Measurements from ENCODE around the gene CNPY1.
"Not testable (repeated sequence)": the region's sequence is repeated elsewhere in the genome, so short reads cannot be mapped to it uniquely, and the experiment has no call there.

CNPY1 gene

GRCh38 chr7:155577509-155577905 is 31.1 kb upstream of the CNPY1 start:
- no peak for DNase-seq

DNA sequence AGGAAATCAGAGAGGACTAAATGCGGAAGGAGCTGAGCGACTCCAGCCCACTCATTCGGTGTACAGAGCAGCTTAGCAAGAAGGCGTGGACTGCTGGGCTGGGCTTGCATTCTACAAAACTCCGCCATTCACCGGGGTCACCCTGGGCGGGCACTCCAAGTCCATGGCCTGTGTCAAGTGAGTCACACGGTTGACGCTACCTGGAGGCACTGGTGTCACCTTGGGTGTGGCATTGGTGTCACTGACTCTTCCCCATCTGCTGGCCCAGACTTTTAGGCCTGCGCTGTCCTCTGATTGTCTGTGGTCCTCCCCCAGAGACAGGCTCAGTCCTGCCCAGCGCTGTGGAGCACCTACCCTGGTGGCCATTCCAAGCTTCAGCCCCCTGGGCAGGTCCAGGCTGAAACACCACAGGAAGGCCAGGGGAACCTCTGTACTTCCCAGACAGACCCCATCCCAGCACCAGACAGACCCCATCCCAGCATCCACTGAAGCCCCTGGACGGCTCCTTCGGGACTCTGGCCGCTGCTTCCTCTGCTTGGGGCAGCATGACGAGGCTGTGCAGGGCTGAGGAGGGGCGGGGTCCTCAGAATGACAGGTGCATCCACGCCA is 30.6 kb upstream of the CNPY1 start:
- no peak for DNase-seq

DNA sequence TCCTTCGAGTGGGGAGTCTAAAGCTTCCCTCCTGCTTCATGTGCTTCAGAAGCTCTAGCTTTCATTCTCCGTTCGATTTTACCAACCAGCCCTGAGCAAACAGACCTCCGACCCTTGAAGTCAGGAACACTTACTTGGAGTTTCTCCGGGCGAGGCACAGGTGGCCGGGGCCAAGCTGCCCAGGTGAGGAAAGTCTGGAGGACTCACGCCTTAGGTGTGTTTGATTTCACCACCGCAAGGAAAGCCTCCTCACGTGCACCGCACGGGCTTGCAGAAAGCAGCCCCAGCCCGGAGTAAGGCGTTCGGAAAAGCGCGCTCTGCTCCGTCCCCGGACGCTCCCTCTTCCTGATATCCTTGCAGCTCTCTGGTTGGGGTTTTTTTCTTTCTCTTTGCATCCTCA is 30.1 kb upstream of the CNPY1 start:
- DNase-seq = no peak

- DNase-seq = no peak
Observed at GRCh38 chr7:155574556-155575290, 28.4 kb upstream of the CNPY1 start.

DNA sequence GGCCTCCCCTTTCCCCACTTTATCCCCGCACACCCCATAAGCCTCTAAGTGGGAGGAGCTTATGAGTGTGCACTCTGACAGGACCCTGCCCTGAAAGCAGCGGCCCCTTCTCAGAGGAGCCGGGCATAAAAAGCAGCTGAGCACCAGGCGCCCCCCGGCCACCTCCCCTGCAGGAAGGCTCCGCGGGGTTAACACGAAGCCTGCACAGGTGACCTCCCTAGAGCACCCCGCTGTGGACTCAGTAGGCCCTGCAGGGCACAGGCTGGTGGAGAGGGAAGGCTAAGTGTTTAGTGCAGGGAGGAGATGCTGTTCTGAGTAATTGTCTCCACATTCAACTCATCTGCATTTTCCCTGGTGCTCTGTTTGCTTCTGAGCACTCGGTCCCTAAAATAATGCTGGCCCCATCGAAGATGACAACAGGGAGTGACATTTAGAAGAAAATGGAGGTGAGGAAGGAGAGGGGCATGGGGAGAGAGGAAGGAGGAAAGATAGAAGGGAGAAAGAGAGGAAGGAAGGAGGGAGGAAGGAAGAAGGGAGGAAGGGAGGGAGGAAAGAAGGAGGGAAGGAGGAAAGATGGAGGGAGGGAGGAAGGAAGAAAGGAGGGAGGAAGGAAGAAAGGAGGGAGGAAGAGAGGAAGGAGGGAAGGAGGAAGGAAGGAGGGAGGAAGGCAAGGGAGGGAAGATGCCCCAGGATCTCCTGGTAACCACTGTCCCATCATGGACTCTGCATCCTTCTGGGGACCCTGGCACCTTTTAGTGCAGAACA is 25.4 kb upstream of the CNPY1 start:
- no peak for DNase-seq

DNA sequence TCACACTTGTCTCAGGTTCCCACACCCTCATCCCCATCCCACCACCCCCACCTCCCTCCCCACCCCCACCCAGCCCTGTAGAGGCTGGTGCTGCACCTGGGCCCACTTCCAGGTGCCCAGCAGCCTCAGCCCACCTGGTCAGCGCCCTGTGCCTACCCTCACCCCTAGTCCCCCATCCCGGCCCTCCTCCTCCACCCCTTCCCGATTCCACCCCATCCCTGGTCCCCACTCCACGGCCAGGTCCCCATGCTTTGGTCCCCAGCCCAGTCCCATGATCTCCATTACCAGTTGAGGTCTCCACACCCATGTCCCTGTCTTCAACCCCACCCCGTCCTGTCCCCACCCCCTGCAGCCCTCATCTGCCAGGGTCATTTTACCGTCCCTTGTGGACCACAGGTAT is 24.6 kb upstream of the CNPY1 start:
- DNase-seq = no peak

DNA sequence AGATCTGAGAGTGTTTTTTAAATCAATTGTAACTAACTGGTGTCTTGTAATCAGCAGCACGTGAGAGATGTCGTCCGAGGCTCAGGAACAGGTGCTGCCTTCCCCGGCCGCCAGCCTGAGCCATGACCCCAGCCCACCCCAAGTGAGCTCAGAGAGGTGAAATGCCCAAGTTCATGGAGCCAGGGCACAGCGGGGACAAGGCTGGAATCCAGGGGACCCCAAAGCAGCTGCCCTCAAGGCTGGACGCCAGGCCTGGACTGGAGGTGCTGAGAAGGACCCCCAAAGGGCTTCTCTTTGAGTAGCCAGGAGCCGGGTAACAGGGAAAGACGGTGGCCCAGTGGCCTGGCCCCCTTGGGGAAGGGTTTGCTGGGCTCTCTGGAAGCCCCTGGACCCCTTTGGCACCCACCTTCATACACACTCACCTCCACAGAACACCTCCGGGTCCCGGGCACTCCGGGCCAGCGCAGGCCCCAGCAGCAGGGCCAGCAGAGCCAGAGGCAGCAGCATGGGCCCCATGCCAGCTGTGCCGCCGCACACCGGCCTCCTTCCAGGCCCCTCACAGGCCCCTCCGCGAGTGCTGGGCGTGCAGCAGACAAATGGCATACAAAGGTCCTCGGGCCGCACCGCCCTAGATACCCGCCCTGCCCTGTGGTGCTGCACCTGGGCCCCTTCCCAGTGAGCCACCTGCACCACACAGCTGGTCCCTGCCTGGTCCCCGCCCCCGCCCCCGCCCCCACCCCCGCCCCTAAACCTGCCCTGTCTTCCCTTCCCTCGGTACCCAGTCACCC is 24.0 kb upstream of the CNPY1 start:
- no peak for DNase-seq

DNA sequence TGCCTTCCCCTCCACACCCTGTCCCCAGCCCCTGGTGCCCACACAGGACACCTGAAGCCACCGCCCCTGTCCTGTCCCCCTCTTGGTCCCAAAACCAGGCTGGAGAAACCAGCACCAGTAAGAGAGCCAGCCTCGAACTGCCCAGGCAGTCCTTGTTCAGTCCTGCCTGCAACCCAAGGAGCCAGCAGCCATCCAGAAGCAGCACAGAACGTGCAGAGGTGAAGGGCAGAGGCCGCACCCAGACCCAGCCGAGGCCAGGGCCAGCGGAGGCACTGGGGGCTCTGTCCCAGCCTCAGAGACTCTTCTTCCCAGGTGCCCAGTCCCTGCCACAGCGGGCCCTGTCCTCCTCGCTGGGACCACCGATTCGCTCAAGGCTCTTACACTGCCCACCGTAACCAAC is 23.3 kb upstream of the CNPY1 start:
- no peak for DNase-seq

DNA sequence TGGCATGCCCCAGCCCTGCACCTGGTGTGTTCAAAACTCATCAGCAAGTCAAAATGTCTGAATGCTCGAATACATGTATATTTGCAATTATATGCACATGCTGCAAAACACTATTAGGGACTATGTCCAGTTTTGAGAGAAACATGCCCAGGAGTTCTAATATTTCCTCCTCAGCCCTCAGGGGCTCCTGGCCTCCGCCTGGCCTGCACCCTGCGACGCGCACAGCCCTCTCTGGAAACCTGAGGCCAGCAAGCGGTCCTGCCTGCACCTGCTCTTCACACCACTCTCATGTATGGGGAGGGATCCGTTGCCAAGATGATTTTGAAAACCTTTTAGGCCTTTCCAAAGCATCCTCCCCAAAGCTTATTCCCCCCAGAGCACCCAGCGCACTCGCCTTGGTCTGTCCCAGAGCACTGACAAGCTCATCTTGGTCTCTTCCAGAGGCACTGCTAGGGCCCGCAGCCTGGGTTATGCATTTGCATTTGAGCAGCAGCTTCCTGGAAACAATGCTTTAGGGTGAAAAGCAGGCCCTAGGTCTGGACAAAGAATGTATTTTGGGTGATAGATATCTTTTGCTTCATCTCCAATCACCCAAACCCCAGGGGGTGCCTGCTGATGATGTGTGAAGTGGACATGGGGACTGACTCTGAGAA is 22.6 kb upstream of the CNPY1 start:
- DNase-seq = no peak

DNA sequence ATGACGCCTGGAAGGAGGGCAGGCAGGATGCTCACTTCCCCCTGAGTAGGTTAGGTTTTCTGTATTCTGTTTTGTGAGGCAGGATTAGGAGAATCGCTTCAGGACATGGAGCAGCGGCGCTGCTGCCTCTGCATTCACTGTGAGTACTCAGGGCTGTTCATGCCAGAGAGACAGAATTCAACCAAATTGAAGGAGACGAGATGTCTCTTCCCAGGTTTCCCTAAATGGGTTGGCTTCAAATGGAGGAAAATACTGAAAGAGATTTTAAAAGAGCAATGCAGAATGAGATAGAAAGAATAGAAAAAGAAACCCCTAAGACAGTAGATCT is 21.9 kb upstream of the CNPY1 start:
- no peak for DNase-seq

GRCh38 chr7:155567646-155568332 is 21.4 kb upstream of the CNPY1 start:
- no peak for DNase-seq

DNA sequence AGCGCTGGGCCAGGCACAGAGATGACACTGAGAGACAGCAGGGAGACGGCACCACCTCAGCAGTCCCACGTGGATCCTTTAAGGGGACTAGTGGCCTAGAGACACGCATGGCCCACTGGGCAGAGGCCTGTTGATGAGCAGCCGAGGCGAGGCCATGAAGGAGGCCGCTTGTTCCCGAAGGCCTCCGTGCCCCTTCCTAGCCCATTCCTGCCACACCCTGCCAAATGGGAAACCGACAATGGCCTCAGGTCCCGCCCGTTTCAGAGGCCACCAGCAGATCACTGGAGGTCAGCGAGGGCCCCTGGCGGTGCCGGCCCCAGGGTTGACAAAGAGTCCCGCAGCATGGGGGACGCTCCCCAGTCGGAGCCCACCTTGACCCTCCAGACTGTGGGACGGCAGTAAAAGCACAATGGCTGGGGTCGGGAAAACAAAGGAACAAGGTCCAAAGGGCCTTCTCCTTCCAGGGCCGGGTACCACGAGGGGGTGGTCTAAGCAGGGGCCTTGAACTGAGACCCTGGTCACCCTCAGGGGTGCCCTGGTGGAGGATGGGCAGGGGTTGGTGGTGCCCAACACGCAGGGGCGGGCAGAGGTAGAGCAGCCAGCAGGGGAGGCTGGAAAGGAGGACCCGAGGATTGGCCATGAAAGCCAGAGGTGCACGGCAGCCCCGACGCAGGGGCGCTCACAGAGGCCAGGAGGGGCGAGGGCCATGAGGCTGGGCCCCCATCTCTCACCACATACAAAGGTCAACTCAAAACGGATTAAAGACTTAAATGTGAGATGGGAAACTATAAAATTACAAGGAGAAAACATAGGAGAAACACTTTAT is 19.9 kb upstream of the CNPY1 start:
- DNase-seq = no peak

GRCh38 chr7:155565596-155565995 is 19.2 kb upstream of the CNPY1 start:
- no peak for DNase-seq

GRCh38 chr7:155562976-155563375 is 16.6 kb upstream of the CNPY1 start:
- not testable (repeated sequence) for DNase-seq

DNA sequence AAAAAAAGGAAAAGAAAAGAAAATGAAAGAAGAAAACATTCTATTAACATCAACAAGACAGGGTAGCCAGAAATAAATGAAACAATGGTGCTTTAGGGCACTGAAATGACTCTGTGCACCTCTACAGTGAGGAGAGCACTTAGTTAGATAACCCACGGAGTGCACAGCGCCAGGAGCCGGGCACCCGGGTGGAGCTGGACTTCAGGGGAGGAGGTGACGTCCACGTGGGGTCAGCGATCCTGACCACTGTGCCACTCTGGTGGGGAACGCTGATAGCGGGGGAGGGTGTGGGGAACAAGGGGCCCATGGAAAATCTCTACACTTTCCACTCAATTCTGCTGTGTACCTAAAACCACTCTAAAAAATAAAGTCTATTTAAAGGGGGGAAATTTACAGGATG is 15.7 kb upstream of the CNPY1 start:
- DNase-seq = no peak

GRCh38 chr7:155560982-155561686 is 14.8 kb upstream of the CNPY1 start:
- no peak for DNase-seq

DNA sequence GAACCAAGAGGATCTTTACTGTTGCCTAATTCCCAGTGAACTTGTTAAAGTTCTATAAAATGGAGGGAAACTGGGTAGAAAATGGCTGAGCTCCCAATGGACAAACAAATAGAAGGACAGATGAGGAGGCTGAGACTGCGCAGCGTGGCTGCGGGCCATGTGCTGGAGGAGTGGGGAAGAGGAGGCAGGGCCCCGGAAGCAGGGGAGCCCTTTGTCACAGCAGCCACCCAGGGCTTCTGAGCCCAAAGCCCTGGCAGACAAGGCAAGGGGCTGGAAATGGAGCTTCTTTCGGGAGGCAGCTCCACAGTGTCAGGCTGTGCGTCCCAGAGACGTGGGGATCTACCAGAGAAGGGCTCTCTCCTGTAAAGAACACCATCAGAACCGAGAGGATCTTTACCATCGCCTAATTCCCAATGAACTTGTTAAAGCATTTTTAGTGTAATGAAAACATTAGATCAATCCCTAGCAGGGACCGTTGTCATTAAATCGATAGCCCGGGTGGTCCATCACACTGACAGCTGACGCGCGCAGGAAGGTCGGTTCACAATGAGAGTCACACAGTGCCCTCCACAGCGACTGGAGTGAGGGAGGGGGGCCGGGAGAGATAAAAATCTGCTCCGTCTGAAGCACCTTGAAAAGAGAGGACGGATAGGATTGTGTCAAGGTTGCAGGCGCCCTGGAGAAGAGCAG is 14.0 kb upstream of the CNPY1 start:
- DNase-seq = no peak

DNA sequence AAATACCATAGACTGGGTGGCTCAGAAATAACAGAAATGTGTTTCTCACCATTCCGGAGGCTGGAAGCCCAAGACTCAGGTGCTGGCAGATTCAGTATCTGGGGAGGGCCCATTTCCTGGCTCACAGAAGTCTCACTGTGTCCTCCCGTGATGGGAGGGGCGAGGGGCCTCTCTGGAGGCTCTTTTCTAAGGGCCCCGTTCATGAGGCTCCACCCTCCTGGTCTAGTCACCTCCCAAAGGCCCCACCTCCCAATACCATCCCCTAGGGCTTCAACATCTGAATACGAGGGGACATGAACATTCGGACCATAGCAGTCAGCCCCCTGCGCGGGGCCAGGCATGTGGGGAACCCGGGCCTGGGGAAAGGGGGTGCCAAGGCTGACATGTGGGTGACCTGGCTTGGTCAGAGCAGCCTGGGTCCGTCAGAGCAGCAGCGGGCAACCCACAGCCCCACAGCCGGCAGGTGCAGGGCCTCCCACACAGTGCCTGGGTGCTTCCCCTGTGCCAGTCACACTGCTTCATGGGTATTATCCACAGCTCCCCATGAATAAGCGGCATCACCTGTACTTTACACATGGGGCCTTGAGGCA is 13.3 kb upstream of the CNPY1 start:
- DNase-seq = no peak

- no peak for DNase-seq
Observed at GRCh38 chr7:155558961-155559360, 12.6 kb upstream of the CNPY1 start.

GRCh38 chr7:155558351-155558750 is 12.0 kb upstream of the CNPY1 start:
- no peak for DNase-seq

All from CD4-positive, alpha-beta T cell treated with Interleukin-21 for 1 hour (primary cell).